H1 (cell line): ENCODE results near the gene FBN3. TPM values are rescaled to one million over a fixed set of nuclear protein-coding genes. Genes with fewer than 3 reads are reported as not detected.

Experiments
- CHD7 ChIP-seq: fragments of 300-600 bp; sonication (generic); IDR thresholded peaks from 2 replicates; pipeline ENCODE4 v1.7.1; 2012; ENCODE audit warnings: low read length, moderate library complexity, mild to moderate bottlenecking, inconsistent platforms; ENCODE audit not compliant: insufficient replicate concordance
- EZH2 ChIP-seq: fragments of 200-600 bp; sonication (generic); IDR thresholded peaks from 2 replicates; pipeline ENCODE4 v1.7.1; 2012; ENCODE audit warnings: low read depth, mild to moderate bottlenecking, moderate library complexity, low read length, inconsistent platforms; ENCODE audit not compliant: severe bottlenecking
- JUN ChIP-seq: IDR thresholded peaks from 2 replicates; pipeline ENCODE4 v1.6.1; 2011; ENCODE audit warnings: low read depth, mild to moderate bottlenecking, improper control_type of control experiment, low read length
- KDM5A ChIP-seq: fragments of 200-600 bp; IDR thresholded peaks from 2 replicates; pipeline ENCODE4 v1.7.1; 2012; ENCODE audit warnings: mild to moderate bottlenecking, low read length, inconsistent platforms, mixed read lengths
- TAF1 ChIP-seq: IDR thresholded peaks from 2 replicates; pipeline ENCODE4 v1.6.1; 2011; ENCODE audit warnings: mild to moderate bottlenecking, low read depth, low read length
- TCF12 ChIP-seq: IDR thresholded peaks from 2 replicates; pipeline ENCODE4 v1.6.1; 2011; ENCODE audit warnings: low read depth, mild to moderate bottlenecking, low read length
- polyA plus RNA-seq, 7 experiments: library from polyadenylated mRNA; depleted of rRNA in 3 of 7; stranded (reverse) in 5 of 7; unstranded in 2 of 7; fragments of >200 nt in 5 of 7; fragments of 200-250 nt in 2 of 7; gene quantifications; 1 replicate in 5 of 7; 2 replicates in 1 of 7; 4 replicates in 1 of 7; pipeline versions ENCODE4 v1.2.1 to v1.2.3, GENCODE V29; 2011 to 2013; ENCODE audit warnings: missing spikeins in 2 of 7, mixed read lengths in 2 of 7
- total RNA-seq: library from RNA; stranded (reverse); fragmentation: NEBNext Ultra II Directional; extraction: Animal tissue kit (Norgen Biotek cat#: 25700); gene quantifications from 2 replicates; pipeline ENCODE4 v1.2.1, GENCODE V29; 2021

The FBN3 gene
- total and polyA plus RNA-seq, 2 of the 8 experiments (the other 6 are each of a cell fraction or from before 2014, with no cell fraction given): 37.1 to 38.7 TPM

- no peak for TF ChIP-seq CHD7
- TF ChIP-seq TAF1: no peak
- TF ChIP-seq JUN: no peak
- TF ChIP-seq EZH2: no peak
- no peak for TF ChIP-seq KDM5A
- no peak for TF ChIP-seq TCF12
Observed at GRCh38 chr19:8071912-8072311, 77.5 kb downstream of the FBN3 start (continued).
